ENCODE results near the gene MPP4. TPM values are rescaled to one million over a fixed set of nuclear protein-coding genes. Genes with fewer than 3 reads are reported as not detected.

MPP4 gene
- total RNA-seq, 2 donors from 2014 or later = not detected

GRCh38 chr2:201643216-201643890, 55.1 kb downstream of the MPP4 start, which contains the start of gene TMEM237:
TMEM237 (minus strand) TSS chr2:201643503; CDS start chr2:201643400, 103 bp downstream.
- Histone ChIP-seq H3K36me3 (no peaks in the 10 kb centered on the region), H3K9ac (ENCODE audit: low read depth in 2 of 2, low read length in 2 of 2) (peak within 1 kb of the TSS; percentile 73 to 84), H3K27ac (peak within 1 kb of the TSS; percentile 72), H3K4me1 (peaks cover 4% of the 10 kb centered on the region), H3K4me3 (peak within 1 kb of the TSS; percentile 92), H3K27me3 (no peaks in the 10 kb centered on the region), H3K9me3 (no peaks in the 10 kb centered on the region)
- no peak for DNase-seq
- TF ChIP-seq, protein P1, sequence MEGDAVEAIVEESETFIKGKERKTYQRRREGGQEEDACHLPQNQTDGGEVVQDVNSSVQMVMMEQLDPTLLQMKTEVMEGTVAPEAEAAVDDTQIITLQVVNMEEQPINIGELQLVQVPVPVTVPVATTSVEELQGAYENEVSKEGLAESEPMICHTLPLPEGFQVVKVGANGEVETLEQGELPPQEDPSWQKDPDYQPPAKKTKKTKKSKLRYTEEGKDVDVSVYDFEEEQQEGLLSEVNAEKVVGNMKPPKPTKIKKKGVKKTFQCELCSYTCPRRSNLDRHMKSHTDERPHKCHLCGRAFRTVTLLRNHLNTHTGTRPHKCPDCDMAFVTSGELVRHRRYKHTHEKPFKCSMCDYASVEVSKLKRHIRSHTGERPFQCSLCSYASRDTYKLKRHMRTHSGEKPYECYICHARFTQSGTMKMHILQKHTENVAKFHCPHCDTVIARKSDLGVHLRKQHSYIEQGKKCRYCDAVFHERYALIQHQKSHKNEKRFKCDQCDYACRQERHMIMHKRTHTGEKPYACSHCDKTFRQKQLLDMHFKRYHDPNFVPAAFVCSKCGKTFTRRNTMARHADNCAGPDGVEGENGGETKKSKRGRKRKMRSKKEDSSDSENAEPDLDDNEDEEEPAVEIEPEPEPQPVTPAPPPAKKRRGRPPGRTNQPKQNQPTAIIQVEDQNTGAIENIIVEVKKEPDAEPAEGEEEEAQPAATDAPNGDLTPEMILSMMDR (IDR thresholded peaks at IDR 0.05) = no peak
- intact Hi-C loops (cut with DNase I) = no loop called here

DNA sequence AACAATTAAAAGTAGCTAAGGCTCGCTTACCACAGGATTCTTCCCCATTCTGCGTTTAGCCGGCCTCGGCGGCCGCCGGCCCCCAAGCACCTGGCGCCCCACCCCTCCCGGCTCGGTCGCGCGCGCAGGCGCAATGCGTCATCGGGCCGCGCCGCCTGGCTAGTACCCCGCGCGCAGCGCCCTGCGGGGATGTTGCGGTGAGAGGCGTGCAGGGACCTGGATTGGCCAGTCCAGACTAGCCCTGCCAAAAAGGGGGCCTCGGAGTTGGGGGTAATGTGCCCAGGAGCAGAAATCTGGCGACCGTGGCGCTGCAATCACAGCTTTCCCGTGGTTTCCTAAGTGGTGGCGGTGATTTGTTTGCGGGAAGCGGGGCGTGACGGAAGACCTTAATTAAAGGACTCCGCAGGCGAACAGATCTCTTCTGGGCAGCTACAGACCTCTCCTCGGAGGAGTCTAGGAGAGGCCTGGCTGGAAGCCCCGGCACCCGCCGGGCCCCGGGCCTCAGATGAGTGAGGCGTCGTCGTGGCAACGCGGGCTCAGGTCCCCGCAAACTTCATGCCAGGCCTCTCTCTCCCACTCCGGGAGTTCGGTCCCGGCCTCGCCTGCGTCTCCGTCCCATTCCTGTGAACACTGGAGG, 55.7 kb downstream of the MPP4 start:
- peak; percentile 84 for DNase-seq
- TF ChIP-seq, protein P1 (IDR thresholded peaks at IDR 0.05) = no peak
- Histone ChIP-seq H3K9me3 (no peaks in the 10 kb centered on the region), H3K9ac (ENCODE audit: low read depth in 2 of 2, low read length in 2 of 2) (peak overlapping the region; percentile 73 to 84), H3K27me3 (no peaks in the 10 kb centered on the region), H3K27ac (peak overlapping the region; percentile 72), H3K4me1 (peaks cover 4% of the 10 kb centered on the region), H3K36me3 (no peaks in the 10 kb centered on the region), H3K4me3 (peak overlapping the region; percentile 92)
- intact Hi-C loops (cut with DNase I) = no loop called here

DNA sequence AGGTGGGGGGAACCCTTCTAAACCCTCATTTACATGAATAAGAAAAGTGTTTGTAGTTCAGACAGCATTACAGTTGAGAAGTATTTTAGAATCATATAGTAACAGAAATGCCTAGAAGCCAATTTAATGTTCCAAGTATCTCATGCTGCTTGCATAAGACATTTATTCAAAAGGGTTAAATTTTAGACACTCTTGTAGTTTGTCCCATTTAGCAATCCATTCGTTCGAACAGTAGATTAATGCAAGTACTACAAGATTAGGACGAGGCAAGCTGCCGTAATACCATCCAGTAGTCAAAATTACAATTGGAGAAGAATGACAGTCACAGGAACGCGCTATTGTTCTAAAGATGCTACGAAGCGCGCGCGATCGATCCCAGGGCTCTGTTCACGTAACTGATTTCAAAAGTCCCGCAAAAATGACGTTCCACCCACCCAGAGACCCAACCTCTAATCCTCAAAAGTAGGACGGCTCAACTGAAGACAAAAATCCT, 56.3 kb downstream of the MPP4 start:
- Histone ChIP-seq H3K9me3 (no peaks in the 10 kb centered on the region), H3K36me3 (no peaks in the 10 kb centered on the region), H3K4me1 (peaks cover 4% of the 10 kb centered on the region), H3K4me3 (peak overlapping the region; percentile 92), H3K9ac (ENCODE audit: low read depth in 2 of 2, low read length in 2 of 2) (peak overlapping the region; percentile 73 to 84), H3K27me3 (no peaks in the 10 kb centered on the region), H3K27ac (peak overlapping the region; percentile 72)
- TF ChIP-seq, protein P1 (IDR thresholded peaks at IDR 0.05) = no peak
- intact Hi-C loops (cut with DNase I) = no loop called here
- no peak for DNase-seq

- TF ChIP-seq, protein P1 (IDR thresholded peaks at IDR 0.05) = no peak
Observed at GRCh38 chr2:201639205-201639604, 59.2 kb downstream of the MPP4 start.

DNA sequence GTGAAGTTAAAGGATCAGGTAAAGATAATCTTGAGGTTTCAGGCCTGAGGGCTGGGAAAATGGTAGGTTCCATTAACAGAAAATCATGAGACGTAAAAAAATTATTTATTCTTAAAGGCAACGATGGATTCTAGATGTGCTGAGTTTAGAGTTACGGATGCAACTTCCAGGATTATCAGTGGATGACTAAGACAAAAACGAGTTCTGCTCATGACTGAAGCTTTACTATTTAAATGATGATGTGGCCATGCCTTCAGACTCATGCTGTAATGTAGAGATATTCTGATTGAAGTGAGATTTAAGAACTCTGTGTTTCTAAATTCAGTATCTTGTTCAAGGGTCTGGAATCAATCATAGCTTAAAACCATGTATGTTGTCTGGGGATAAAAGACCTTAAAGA, 60.1 kb downstream of the MPP4 start:
- no peak overlapping the region for H3K9ac ChIP-seq (ENCODE audit: low read depth in 2 of 2, low read length in 2 of 2)
- H3K36me3 ChIP-seq = no peaks in the 10 kb centered on the region
- no peak overlapping the region for H3K4me3 ChIP-seq
- TF ChIP-seq, protein P1 (IDR thresholded peaks at IDR 0.05) = no peak
- H3K27ac ChIP-seq = no peak overlapping the region
- no peak for DNase-seq
- H3K9me3 ChIP-seq = no peaks in the 10 kb centered on the region
- peaks cover 4% of the 10 kb centered on the region for H3K4me1 ChIP-seq
- no peaks in the 10 kb centered on the region for H3K27me3 ChIP-seq
- intact Hi-C loops (cut with DNase I) = no loop called here

More at GRCh38 chr2:201639205-201639604, 59.2 kb downstream of the MPP4 start:
- H3K27me3 ChIP-seq = no peaks in the 10 kb centered on the region
- H3K4me1 ChIP-seq = peaks cover 4% of the 10 kb centered on the region
- DNase-seq = no peak
- H3K4me3 ChIP-seq = no peak overlapping the region
- no peaks in the 10 kb centered on the region for H3K9me3 ChIP-seq
- no peak overlapping the region for H3K9ac ChIP-seq (ENCODE audit: low read depth in 2 of 2, low read length in 2 of 2)
- intact Hi-C loops (cut with DNase I) = no loop called here
- H3K27ac ChIP-seq = no peak overlapping the region
- no peaks in the 10 kb centered on the region for H3K36me3 ChIP-seq
